ENCODE data around the gene PLEKHA6. TPM values are rescaled to one million over a fixed set of nuclear protein-coding genes. Genes with fewer than 3 reads are reported as not detected.

PLEKHA6 gene
- polyA plus RNA-seq, 3 donors: 0.08 TPM; not detected in 1

GRCh38 chr1:204249736-204250427 is 109.8 kb downstream of the PLEKHA6 start:
- H3K27ac Mint-ChIP-seq: peak overlapping the region in 1 of 7 donors; percentile 21
- H3K27ac ChIP-seq (ENCODE audit: low read depth in 1 of 2, low read length in 2 of 2): no peak overlapping the region
- no peaks in the 10 kb centered on the region for H3K79me2 ChIP-seq (ENCODE audit: insufficient read depth, low read length)
- intact Hi-C loops (cut with micrococcal nuclease): no loop called here
- no peak overlapping the region for H3K9ac ChIP-seq (ENCODE audit: insufficient read depth, low read length, poor library complexity, severe bottlenecking)
- no peaks in the 10 kb centered on the region for H3K27me3 Mint-ChIP-seq (ENCODE audit: low read depth in 3 of 3)
- no peak overlapping the region for H3K4me3 Mint-ChIP-seq
- peaks cover 12% of the 10 kb centered on the region in 2 donors for H3K4me1 ChIP-seq (ENCODE audit: control insufficient read depth in 1 of 2, insufficient read depth in 2 of 2, low read length in 2 of 2)
- no peaks in the 10 kb centered on the region for H3K36me3 ChIP-seq (replicated peaks in 1 of 2; ENCODE audit: control insufficient read depth in 1 of 2, insufficient read depth in 2 of 2, low read length in 2 of 2)
- TF ChIP-seq CTCF (IDR thresholded peaks at IDR 0.05): no peak
- H2AFZ ChIP-seq (ENCODE audit: insufficient read depth, low read depth, low read length, poor library complexity, severe bottlenecking): no peak overlapping the region
- no peaks in the 10 kb centered on the region for H3K36me3 Mint-ChIP-seq
- H3K27me3 ChIP-seq (ENCODE audit: control insufficient read depth in 2 of 2, insufficient read depth in 2 of 2, low read length in 2 of 2): no peaks in the 10 kb centered on the region
- H3K4me3 ChIP-seq (replicated peaks in 1 of 3; ENCODE audit: low read depth in 2 of 3, low read length in 3 of 3): no peak overlapping the region
- no peak for DNase-seq
- H3K4me2 ChIP-seq (replicated peaks; ENCODE audit: extremely low read depth, low read length, poor library complexity, severe bottlenecking): no peak overlapping the region
- H3K9me3 Mint-ChIP-seq: no peaks in the 10 kb centered on the region
- peaks cover 13% of the 10 kb centered on the region for H3K4me1 Mint-ChIP-seq
- H4K20me1 ChIP-seq (ENCODE audit: insufficient read depth, low read length): no peaks in the 10 kb centered on the region
- WGBS (ENCODE audit: insufficient coverage): 95% methylated on average over 6 of the region's 7 CpGs
- H3K9me3 ChIP-seq (replicated peaks in 1 of 2; ENCODE audit: control insufficient read depth in 1 of 2, insufficient read depth in 1 of 2, low read length in 2 of 2): no peaks in the 10 kb centered on the region

- WGBS (ENCODE audit: insufficient coverage): 80% methylated on average over 1 of the region's 3 CpGs
- TF ChIP-seq CTCF (IDR thresholded peaks at IDR 0.05): no peak
- no peaks in the 10 kb centered on the region for H3K27me3 Mint-ChIP-seq (ENCODE audit: low read depth in 3 of 3)
These were observed 110.8 kb downstream of the PLEKHA6 start for GRCh38 chr1:204248954-204249353.

More at GRCh38 chr1:204248954-204249353, 110.8 kb downstream of the PLEKHA6 start:
- H3K27ac Mint-ChIP-seq: no peak overlapping the region
- H3K36me3 Mint-ChIP-seq: no peaks in the 10 kb centered on the region
- no peaks in the 10 kb centered on the region for H3K9me3 Mint-ChIP-seq
- no peaks in the 10 kb centered on the region for H3K36me3 ChIP-seq (replicated peaks in 1 of 2; ENCODE audit: control insufficient read depth in 1 of 2, insufficient read depth in 2 of 2, low read length in 2 of 2)
- peaks cover 3% of the 10 kb centered on the region for H3K4me1 Mint-ChIP-seq
- no peak overlapping the region for H3K9ac ChIP-seq (ENCODE audit: insufficient read depth, low read length, poor library complexity, severe bottlenecking)
- no peaks in the 10 kb centered on the region for H4K20me1 ChIP-seq (ENCODE audit: insufficient read depth, low read length)
- no peak overlapping the region for H3K4me3 Mint-ChIP-seq
- H3K4me3 ChIP-seq (replicated peaks in 1 of 3; ENCODE audit: low read depth in 2 of 3, low read length in 3 of 3): no peak overlapping the region
- no peaks in the 10 kb centered on the region for H3K79me2 ChIP-seq (ENCODE audit: insufficient read depth, low read length)
- H3K4me2 ChIP-seq (replicated peaks; ENCODE audit: extremely low read depth, low read length, poor library complexity, severe bottlenecking): no peak overlapping the region
- H3K27me3 ChIP-seq (ENCODE audit: control insufficient read depth in 2 of 2, insufficient read depth in 2 of 2, low read length in 2 of 2): no peaks in the 10 kb centered on the region
- intact Hi-C loops (cut with micrococcal nuclease): no loop called here
- peaks cover 3 to 4% of the 10 kb centered on the region in 2 donors for H3K4me1 ChIP-seq (ENCODE audit: control insufficient read depth in 1 of 2, insufficient read depth in 2 of 2, low read length in 2 of 2)
- H2AFZ ChIP-seq (ENCODE audit: insufficient read depth, low read depth, low read length, poor library complexity, severe bottlenecking): no peak overlapping the region
- DNase-seq: no peak
- no peak overlapping the region for H3K27ac ChIP-seq (ENCODE audit: low read depth in 1 of 2, low read length in 2 of 2)
- no peaks in the 10 kb centered on the region for H3K9me3 ChIP-seq (replicated peaks in 1 of 2; ENCODE audit: control insufficient read depth in 1 of 2, insufficient read depth in 1 of 2, low read length in 2 of 2)

Measured in CD14-positive monocyte (primary cell).